Stimulated activated CD4-positive, alpha-beta T cell treated with anti-CD3 and anti-CD28 coated beads, Interleukin-12 subunit alpha, Interleukin-12 subunit beta, amount 100 ng/mL, for 4 hours (primary cell): ENCODE results near the gene ATP2A3.

Source experiments
- DNase-seq: peaks from one replicate; pipeline ENCODE4 v3.0.0-alpha.2; 2020

ATP2A3 gene

DNA sequence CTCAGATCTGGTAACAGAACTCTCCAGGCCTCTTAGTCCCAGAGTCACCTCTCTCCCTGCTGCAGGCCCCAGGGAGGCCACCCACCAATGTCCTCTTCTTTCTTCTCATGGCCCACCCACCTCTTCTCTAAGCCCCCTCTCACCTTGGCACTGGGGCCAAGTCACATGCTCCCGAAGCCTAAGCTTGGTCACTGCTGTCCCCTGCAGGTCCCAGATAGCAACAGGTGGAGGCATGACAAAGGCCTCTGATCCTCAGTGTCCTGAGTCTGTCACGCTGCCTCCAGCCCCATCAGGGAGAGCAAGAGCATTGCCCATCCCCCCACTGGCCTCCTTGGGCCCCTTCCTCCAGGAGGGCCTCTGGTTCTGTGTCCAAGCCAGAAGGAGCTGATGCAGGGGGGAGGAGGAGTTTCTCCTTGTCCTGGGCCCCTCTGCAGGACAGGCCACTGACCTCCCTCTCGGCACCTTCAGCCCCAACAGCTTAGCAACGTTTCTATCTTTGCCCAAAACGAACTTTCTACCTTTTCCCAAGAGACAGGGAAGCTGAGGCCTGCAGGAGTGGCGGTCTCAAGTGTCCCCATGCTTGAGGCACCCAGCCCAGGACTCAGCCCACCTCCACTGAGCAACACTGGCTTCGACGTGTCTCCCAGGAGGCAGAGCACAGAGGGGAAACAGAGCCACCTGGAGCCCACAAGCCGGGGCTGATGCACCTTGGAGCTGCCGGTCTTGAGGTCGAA, 56.6 kb downstream of the ATP2A3 start:
- DNase-seq, result no peak

DNA sequence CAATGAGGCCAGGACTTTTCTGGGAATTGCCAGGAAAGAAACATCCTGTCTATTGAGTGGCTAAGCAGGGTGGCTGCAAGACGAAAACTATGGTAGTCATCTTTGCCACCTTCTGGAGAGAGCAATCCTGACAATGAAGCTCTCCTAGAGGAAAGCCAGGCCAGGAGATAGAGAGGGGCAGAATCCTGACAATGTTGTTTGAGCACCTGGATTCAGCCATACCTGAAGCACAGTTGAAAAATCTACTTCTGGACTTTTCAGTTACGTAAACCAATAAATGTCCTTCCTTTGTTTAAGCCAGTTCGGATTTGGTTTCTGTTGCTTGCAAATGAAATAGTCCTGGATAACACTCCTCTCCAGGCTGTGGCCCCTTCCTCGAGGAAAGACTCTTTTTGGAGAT, 57.4 kb downstream of the ATP2A3 start:
- no peak for DNase-seq

DNA sequence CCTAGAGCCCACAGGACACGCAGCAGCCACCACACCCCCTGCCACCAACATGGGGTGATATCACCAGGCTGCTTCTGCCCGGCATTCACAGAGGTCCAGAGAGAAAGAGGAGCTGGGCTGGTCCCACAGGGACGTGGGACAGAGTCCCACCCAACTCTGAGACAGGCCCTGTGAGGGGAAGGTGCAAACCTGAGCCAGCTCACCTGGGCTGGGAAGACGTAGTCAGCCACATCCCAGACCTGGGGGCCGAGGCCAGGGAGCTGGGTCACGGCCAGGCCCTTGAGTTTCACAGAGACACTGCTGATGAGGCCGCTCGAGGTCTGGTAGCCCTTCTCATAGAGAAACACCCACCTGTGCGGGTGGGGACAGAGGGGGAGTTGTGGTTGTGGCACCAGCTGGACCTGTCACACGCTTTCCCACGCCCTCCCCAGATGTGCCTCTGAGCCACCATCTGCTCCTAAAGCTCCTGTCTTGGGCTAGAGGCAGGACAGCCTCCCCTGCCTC, 59.2 kb downstream of the ATP2A3 start:
- DNase-seq, result no peak

DNA sequence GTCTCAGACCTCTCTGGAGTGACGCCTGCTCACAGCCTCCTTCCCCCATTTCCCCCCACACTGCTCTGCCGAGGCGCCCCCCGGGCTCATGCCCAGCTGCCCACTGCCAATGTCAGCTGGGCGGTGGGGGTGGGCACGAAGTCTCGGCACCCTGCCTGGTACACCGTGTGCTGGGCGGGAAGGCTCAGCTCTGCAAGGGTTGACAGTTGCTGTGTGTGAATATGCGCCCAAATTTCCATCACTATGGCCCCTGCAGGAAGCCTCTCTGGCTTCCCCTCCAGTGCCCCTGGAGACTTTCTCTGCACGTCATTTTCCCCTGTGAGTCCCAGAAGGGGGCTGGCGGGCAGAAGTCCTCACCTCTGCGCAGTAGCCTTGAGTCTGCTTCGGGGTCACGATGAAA, 59.7 kb downstream of the ATP2A3 start:
- no peak for DNase-seq

DNA sequence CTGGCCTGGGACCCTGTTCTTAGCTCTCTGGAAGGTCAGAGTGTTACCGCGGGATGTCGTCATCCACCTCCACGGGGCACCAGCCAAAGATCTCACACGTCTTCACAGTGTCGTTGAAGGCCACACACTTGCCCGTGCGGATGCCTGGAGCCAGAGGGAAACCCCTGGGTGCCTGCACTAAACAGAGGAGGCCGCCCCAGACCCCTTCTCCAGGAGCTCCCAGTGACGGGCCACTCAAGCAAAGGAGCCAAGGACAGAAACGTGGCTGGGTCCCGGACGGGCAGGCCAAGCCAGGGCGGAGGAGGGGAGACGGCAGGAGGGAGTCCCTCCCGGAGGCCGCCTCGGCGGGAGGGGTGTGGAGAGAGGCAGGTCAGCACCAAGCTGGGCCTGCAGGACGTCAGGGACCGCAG, 60.4 kb downstream of the ATP2A3 start:
- DNase-seq, result no peak

DNA sequence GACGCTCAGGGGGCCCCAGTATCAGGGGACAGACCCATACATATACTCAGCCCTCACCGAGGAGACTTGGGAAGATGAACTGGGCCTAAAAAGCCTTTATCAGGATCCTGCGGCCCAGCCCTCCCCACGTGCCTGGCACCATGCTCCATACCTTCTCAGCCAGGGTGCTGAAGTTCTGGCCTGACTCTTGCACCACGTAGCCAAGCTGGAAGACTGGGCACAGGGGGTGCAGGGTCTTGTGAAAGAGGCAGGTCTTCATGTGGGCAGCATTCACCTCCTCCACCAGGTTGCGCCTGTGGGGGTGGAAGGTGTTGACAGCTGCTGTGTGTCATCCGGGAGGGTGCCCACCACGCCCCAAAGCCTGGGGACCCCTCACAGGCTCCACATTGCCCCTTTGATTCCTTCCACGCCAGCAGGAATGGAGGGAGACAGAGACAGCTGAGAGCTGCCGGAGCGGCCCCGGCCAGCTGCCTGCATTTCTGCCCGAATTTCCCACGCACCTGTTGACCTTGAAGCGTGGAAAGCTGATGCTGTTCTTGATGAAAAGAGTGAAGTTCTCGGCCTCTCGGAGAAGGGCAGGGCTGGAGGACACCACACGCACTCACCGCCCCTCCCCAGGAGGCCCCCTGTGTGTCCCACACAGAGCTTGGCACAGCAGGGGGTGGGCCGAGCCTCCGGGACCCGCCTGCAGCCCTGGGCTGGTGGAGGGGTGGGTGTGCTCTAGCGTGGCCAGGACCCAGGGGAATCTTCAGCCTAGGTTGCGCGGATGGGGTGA, 61.0 kb downstream of the ATP2A3 start:
- DNase-seq, result no peak

DNA sequence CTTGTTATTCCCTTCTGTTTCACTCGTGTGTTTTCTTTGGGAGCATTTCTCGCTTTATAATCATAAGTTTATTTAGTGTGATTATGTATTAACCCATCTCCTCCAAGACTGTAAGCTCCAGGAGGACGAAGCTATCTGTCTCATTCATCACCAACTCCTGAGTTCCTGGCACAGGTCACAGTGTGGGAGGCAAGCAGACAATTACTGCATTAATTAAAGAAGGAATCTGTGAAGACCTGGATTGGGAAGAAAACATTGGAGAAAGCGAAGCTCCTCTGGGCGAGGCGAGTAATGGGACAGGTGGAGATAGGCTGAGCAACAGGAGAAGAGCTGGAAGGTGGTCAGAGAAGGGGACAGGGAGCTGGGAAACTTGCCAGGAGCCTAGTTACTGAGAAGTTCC, 63.6 kb downstream of the ATP2A3 start:
- no peak for DNase-seq

DNA sequence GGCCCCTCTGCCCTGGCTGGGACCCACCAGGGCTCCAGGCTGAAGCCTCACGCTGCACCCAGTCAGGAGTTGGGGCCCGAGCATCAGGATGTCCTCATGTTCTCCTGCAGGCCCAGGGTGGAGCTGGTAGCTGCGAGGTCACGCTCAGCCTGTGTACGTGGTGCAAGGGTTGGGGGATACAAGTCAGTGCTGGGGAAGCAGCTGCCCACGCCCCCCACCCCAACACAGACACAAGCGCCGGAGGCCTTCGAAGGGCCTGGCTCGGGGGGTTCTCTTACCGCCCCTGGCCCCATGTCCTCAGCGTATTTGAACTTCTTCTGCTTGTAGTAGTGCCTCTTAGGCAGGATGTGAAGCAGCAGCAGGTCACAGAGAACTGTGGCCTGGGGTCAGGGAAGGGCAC, 66.5 kb downstream of the ATP2A3 start:
- no peak for DNase-seq

DNA sequence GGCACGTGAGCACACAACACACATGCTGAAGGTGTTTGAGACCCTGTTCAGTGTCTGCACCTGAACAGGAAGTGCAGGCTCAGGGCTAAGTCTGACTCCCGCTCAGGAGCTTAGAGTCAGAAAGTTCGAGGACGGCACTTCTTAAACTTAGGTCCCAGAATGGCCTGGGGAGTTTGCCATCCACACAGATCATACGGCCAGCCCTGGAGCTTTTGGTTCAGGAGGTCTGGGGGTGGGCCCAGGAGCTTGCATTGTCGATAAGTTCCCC, 67.3 kb downstream of the ATP2A3 start:
- no peak for DNase-seq

DNA sequence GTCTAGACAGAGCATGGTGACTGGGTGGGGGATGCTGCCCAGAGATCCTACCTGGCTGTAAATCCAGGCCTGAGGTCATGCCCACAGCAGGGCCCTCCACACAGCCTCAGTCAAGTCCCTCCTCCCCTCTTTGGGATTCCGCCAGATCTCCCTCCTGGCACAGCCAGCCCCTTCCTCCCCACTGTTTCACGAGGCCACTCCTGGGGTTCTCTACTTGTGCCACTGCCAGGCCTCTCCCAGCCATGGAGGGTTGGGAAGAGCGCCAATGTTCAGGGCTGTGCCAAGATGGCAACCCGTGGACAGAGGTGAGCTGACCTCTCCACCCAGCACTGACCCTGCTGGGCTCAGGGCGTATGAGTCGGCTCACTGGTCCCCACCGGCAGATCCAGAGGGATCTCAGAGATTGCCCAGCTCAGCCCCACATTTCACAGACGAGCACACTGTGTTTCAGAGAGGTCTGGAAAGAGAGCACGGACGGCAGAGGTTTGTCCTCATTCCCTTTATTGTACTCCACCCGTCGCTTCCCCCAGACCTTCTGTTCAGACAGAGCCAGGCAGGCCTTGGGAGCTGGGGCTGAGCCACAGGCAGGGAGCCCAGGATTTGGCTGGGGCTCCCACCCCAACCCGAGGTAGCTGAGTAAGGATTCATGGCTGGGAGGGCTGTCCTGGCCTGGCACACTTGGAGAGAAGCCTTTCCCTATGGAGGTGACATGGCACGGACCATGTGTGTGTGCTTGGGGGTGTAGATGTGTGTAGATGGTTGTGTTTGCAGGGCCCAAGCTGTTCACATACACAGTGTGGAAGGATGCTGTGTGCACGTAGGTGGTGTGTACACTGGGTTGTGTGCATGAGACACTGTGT, 67.9 kb downstream of the ATP2A3 start:
- DNase-seq, result no peak

DNA sequence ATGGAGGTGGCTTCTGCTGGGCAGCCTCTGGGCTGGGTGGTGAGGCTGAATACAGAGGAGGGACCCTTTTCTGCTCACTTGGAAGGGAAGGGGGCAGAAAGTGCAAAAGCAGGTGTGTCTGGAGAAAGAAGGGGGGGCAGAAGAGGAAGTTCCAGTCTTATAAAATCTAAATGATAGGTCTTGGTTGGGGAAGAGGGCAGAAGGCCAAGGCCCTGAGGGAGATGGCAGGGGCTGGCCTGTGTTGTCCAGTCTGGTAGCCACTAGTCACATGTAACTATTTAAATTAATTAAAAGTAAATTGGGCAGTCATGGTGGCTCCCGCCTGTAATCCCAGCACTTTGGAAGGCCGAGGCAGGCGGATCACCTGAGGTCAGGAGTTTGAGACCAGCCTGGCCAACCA, 68.9 kb downstream of the ATP2A3 start:
- DNase-seq, result no peak

DNA sequence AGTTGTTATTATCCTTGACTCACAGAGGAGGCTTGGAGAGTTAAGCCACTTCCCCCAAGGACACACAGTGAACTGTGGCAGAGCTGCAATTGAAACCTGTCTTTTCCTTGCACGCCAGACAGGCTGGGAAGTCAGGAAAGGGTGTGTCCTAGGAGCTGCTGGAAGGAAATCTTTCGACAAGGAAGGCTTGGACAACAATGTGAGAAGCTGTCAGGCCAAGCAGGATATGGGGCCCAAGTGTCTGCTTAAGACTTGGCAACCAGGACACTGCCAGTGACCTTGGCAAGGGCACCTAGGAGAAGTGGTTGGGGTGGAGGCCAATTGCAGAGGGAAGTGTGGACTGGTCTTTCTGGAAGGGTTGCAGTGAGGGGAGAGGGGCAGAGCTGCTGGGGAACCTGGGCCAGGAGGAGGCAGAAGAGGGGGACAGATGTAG, 69.3 kb downstream of the ATP2A3 start:
- no peak for DNase-seq

DNA sequence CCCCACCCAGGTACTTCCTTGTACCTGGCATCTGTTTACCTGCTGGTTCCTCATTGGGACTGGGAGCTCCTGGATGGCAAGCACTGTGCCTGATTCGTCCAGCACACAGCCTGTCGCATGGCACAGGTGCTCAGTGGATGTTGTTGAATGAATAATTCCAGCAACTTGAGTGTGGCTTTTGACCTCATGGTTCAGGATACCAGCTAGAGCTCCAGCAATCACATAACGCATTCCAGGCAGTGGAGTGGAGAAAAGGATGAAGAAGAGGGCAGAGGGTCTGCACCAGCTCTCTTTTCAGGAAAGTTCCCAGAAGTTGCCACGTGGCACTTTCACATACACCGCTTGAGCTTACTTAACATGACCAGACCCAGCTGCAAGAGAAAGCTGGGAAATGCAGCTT, 70.0 kb downstream of the ATP2A3 start:
- no peak for DNase-seq

DNA sequence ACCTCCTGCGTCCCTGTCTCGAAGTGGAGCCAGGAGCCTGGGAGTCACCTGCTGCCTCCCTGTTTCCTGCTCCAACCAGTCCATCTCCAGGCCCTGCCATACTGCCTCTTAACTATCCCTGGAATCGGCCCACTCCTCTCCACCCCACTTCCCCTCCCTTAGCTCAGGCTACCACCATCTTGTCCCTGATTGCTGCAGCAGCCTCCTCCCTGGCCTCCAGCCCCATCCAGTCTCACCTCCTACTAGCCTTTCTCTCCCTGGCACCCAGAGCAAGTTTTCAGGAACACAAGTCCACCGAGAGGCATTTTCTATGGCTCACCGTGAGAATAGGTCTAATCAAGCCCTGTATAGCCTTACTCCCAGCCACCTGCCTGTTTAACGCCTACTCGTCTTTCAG, 70.5 kb downstream of the ATP2A3 start:
- DNase-seq, result no peak

DNA sequence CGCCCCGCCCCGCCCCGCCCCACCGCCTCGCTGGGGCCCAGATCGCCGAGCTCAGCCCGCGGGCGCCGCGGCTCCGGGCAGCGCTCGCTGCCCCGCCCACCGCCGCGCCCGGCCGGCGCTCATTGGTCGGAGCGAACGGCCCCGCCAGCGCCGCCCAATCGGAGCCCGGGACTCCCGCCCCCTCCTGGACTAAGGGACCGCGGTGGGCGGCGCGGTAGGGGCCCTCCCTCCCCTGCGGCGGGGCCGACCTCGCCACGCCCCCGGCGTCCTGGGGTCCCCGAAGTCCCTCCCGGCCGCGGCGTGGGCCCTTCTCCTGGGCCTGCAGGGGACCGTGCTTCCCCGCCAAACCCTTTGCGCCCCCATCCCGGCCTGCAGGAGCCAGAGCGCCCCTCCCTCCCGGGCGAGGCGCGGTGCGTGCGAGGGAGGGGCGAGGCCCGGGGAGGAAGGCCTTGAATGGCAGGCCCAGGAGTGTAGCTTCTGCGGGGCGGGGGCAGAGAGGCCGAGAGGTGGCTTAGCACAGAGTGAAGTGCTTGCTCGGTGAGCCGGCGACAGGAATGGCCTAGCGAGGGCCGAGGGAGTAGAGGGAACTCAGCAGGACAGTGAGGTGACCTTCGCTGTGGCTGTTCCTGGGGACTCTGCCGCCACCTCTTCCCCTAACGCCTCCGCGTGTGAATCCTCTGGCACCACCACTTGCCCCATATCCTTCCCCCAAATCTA, 71.1 kb downstream of the ATP2A3 start, which contains the start of gene CAMKK1:
Gene CAMKK1 (minus strand): TSS at position 51 of the 717 bp plus-strand sequence. CDS start 7,366 bp downstream, outside the sequence.
- DNase-seq, result peak; percentile 87

DNA sequence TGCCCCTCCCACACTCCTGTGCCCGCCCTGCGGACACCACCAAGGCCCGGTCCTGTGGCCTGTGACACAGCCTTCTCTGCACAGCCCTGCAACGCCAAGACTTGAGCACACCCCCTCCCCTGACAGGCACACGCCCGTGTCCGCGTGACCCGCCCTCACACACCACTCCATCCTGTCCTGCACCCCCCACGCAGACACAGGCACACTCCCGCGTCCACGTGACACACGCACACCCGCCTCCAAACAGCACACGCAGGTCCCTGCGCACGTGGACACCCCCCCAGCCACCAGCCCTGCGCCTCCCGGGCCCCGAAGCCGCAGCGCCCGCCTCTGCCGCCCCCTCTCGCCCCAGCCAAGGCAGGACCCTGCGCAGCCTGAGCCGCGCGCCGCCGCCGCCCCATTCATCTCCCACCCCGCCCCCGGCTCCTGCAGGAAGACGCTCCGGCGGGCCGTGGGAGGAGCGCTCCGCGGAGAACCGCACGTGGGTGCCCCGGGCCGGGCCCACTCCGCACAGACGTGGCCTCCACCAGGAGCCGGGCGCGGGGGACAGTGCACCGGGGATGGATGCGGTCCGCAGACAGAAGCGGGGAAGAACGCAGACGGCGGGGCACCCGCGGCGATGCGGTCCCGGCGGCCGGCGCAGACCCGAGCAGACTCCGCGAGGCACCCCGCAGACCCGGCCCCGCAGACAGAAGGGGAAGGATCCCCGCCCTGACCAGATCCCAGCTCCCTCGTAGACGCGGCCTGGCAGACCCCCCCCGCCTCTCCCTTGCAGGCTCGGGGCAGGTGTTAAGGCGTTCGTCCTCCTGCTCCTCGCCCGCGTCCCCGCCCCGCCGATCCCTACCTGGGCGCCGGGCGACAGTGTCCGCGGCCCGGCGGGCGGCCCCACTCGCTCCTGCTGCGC, 71.9 kb downstream of the ATP2A3 start:
- DNase-seq, result peak; percentile 55

DNA sequence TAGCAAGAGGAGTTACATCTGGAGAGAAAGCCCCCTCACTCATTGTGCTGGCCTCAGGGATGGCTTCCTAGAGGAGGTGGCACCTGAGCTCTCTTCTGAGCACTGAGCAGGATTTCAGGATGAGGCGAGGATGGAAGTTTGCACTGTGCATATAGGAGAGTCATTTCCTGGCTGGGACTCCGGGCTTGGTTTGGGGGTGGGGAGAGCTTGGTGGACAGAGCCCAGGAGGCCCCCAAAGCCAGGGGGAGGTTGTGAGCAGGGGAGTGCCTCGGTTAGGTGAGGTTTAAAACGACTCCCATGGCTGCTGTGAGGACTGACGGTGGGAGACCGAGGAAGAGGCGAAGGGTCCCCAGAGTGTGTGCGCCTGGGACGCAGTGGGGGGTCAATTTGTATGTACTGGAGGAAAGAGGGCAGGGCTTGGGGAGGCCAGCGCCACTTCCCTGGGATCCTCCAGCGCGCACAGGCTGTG, 72.6 kb downstream of the ATP2A3 start:
- no peak for DNase-seq

DNA sequence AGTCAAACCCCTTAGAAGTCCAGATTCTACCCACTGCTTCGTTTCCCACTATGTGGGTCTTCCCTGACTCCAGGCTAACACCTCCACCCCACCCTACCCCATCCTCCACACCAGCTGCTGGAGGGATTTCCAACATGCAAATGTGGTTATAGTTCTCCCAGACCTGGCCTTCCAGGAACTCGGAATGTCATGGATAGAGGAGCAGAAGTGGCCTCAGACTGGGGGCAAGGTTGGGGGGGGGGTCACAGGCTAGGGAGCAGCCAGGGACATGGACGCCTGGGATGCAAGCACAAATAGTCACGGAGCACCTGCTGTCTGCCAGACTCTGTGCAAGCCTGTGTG, 73.4 kb downstream of the ATP2A3 start:
- no peak for DNase-seq

DNA sequence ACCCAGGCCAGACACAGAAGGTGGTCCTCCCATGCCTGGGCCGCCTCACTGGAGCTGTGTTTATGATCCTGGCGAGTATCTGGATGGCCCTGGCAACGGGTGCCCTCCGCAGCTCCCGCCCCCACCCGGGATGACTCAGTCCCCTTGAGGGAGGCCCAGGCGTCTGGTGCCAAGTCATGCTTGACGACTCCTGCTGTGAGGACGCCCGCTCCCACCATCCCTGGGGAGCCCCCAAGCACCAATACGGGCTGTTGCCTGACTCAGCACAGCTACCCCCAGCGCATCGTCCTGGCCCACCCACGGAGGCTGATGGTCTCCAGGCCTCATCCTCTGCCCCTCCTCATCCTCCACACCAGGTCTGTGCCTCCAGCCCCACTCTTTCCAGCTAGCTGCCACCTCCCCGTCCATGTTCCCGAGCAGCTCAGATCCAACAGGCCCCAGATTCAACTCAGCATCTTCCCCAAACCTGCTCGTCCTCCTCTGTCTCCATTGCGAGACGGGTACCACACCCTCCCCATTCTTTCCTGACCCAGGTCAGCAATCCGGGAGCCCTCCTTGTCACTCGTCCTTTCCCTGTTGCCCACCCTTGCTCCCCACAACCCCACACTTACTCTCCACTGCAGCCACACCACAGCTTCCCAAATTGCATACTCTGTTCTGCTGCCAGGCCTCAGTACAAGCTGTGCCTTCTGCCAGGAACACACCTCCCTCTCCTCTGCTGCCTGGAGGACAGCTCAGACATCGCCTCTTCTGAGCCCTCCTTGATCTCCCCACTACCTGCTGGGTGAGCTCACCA, 74.0 kb downstream of the ATP2A3 start:
- DNase-seq, result peak; percentile 24

DNA sequence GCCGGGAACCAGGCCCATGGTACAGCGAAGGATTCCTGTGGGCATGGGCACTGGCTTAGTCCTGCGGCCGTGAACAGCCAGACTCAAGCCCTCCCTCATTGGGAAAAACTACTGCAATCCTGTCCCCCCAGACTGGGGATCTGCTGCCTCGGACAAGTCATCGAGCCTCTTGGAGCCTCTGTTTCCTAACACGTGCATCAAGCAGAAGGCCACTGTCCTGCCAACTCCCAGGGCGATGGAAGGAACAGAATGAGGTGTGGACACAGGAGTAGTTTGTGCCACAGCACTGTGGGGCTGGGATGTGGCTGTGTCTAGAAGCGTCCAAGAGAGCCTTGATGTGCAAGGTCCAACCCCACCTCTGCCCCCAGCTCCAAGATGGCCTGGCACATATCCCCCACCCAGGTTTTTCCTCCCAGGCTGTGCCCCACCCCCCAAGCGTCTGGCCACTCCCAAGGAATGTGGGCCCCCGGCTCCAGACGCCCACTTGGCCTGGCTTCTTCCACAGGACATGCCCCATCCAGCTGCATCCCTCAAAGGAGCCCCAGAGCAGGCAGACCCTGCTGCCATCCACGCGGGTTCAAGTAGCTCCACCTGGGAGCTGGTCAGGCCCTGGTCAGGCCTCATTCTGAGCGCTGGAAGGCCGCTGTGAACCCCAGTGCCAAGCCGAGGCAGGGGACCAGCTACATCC, 74.8 kb downstream of the ATP2A3 start:
- no peak for DNase-seq
